ENCODE data around the gene EN2.

DNA sequence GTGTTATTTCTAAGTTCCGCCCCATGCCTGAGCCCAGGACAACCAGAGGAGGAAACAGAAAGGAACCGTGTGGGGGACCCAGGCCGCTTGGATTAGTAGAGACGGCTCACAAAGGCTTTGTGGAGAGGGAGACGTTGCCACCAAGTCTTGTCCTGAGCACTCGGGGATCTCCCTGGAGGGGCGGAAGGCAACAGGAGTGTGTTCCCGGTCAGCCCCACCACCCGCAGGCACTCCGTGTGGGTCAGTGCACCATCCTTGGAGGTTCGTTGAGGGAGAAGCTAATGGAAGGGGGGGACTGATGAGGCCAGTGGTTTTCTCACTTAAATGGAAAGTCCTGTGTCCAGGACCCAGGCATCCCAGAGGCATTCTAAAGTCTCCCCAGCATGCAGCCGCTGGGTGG lies 26.7 kb upstream of the EN2 start:
- TF ChIP-seq POLR2A (IDR thresholded peaks at IDR 0.05), result no peak
- TF ChIP-seq, protein P1, sequence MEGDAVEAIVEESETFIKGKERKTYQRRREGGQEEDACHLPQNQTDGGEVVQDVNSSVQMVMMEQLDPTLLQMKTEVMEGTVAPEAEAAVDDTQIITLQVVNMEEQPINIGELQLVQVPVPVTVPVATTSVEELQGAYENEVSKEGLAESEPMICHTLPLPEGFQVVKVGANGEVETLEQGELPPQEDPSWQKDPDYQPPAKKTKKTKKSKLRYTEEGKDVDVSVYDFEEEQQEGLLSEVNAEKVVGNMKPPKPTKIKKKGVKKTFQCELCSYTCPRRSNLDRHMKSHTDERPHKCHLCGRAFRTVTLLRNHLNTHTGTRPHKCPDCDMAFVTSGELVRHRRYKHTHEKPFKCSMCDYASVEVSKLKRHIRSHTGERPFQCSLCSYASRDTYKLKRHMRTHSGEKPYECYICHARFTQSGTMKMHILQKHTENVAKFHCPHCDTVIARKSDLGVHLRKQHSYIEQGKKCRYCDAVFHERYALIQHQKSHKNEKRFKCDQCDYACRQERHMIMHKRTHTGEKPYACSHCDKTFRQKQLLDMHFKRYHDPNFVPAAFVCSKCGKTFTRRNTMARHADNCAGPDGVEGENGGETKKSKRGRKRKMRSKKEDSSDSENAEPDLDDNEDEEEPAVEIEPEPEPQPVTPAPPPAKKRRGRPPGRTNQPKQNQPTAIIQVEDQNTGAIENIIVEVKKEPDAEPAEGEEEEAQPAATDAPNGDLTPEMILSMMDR (IDR thresholded peaks at IDR 0.05), result no peak
